ENCODE results near the gene LCN10. TPM values are rescaled to one million over a fixed set of nuclear protein-coding genes. Genes with fewer than 3 reads are reported as not detected.

Gene LCN10
- 1 to 10 TPM in 3 of 4 donors, under 1 TPM in 1; 0.68 to 8.6 (median 3.8) TPM for total RNA-seq

GRCh38 chr9:136742591-136743391 is at the start of gene LCN10:
TSS of gene LCN10 (minus strand) at chr9:136742940. CDS start at chr9:136742903, 37 bp downstream.
- no peak for TF ChIP-seq CTCF (IDR thresholded peaks at IDR 0.05; ENCODE audit: low read depth)

GRCh38 chr9:136791516-136792276 is 49.0 kb upstream of the LCN10 start:
- no peak for TF ChIP-seq CTCF (IDR thresholded peaks at IDR 0.05; ENCODE audit: low read depth)

- no peak for TF ChIP-seq CTCF (IDR thresholded peaks at IDR 0.05; ENCODE audit: low read depth)
Observed at GRCh38 chr9:136790640-136791515, 48.1 kb upstream of the LCN10 start, which contains the start of gene TMEM141. TSS of gene TMEM141 (plus strand) at chr9:136791344. CDS start at chr9:136791371, 27 bp downstream.

DNA sequence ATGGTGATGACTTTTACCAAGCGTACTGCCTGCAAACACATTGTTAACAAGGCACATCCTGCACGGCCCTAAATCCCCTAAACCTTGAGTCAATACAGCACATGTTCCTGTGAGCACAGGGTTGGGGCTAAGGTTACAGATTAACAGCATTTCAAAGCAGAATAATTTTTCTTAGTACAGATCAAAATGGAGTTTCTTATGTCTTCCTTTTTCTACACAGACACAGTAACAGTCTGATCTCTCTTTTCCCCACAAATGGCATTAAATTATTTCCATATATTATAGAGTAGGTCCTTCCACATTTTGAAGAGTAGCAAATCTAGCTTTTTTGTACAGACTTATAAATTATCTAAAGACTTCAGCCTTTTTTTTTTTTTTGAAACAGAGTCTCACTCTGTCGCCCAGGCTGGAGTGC is 46.8 kb upstream of the LCN10 start:
- no peak for TF ChIP-seq CTCF (IDR thresholded peaks at IDR 0.05; ENCODE audit: low read depth)

DNA sequence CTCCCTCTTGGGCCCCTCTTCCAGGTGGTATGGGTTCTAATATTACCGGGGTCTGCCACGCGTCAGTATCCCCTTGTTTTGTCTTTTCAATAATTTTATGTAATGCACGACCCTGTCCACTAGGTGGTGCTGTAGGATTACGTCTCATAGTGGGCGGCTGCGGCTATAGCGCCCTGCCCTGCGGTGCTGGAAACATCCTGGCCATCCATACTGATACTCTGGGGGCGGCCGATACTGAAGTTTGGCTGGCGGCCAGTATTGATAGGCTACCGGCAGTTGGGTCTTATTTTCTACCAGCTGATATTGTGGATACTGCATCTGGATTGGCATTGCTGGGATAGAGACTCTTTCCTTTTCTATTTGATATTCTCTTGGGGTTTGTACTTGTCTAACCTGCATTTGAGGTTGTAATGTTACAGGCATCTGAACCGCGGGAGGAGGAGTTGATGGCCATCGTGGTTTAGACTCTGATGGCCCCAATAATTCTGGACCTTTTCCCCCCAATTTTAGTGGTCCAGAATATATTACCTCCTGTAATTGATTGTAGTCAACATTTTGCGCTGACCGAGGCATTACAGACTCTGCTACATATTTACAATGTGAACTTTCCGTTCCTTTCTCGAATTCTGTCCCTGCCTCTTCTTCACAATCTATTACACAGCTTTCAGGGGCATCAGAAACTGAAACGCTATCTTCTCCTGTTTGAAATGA is 45.1 kb upstream of the LCN10 start:
- TF ChIP-seq CTCF (IDR thresholded peaks at IDR 0.05; ENCODE audit: low read depth): no peak

DNA sequence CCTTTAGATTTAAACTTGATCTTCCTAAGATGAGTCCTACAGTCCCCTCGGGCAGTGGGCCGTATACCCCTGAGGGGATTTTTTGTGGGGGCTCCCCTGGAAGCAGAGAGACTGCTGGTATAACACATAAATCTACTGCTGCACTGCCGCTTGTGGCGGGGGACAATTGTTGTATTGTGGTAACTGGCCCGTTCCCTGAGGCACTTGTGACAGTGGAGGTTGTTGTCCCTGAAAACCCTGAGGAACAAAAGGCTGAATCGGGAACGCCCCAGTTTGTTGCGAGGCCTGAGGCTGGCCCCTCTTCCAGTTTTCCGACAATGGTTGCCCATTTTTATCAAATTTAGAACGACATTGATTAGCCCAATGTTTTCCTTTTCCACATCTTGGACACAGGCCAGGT is 43.7 kb upstream of the LCN10 start:
- no peak for TF ChIP-seq CTCF (IDR thresholded peaks at IDR 0.05; ENCODE audit: low read depth)

Measured in subcutaneous adipose tissue (tissue), 4 donors.